Hepatocyte (in vitro differentiated cells): ENCODE results near the gene ARFGEF3. TPM values are rescaled to one million over a fixed set of nuclear protein-coding genes. Genes with fewer than 3 reads are reported as not detected.

Experiments
- DNase-seq: peaks from one replicate; pipeline ENCODE4 v3.0.0-alpha.2; 2016; ENCODE audit warnings: low spot score
- H2AFZ ChIP-seq: fragments of 200-600 bp; sonication (generic); 2 replicates; pipeline ENCODE4 v1.6.0; 2016; ENCODE audit warnings: antibody characterized with exemption, mild to moderate bottlenecking
- H3K27ac ChIP-seq: fragments of 200-600 bp; sonication (generic); 2 replicates; pipeline ENCODE4 v1.5.1; 2016; ENCODE audit warnings: mild to moderate bottlenecking
- H3K27me3 ChIP-seq: fragments of 200-600 bp; sonication (generic); 2 replicates; pipeline ENCODE4 v1.6.1; 2016
- H3K36me3 ChIP-seq: fragments of 200-600 bp; sonication (generic); replicated peaks from 2 replicates; pipeline ENCODE4 v1.5.1; 2016; ENCODE audit warnings: low read depth; ENCODE audit not compliant: insufficient read depth
- H3K4me1 ChIP-seq: fragments of 200-600 bp; sonication (generic); 2 replicates; pipeline ENCODE4 v1.5.1; 2016; ENCODE audit warnings: mild to moderate bottlenecking, moderate library complexity; ENCODE audit not compliant: insufficient read depth
- H3K4me2 ChIP-seq: fragments of 200-600 bp; sonication (generic); 2 replicates; pipeline ENCODE4 v1.6.0; 2016
- H3K4me3 ChIP-seq: fragments of 200-600 bp; sonication (generic); 2 replicates; pipeline ENCODE4 v1.5.1; 2016; ENCODE audit warnings: mild to moderate bottlenecking
- H3K79me2 ChIP-seq: fragments of 200-600 bp; sonication (generic); 2 replicates; pipeline ENCODE4 v1.6.0; 2017; ENCODE audit warnings: mild to moderate bottlenecking
- H3K9me2 ChIP-seq: fragments of 200-600 bp; sonication (generic); replicated peaks from 2 replicates; pipeline ENCODE4 v1.6.0; 2017; ENCODE audit warnings: mild to moderate bottlenecking; ENCODE audit not compliant: insufficient read depth
- H3K9me3 ChIP-seq: fragments of 200-600 bp; sonication (generic); 2 replicates; pipeline ENCODE4 v1.5.1; 2016; ENCODE audit warnings: low read depth, mild to moderate bottlenecking
- H4K20me1 ChIP-seq: fragments of 200-600 bp; sonication (generic); 2 replicates; pipeline ENCODE4 v1.6.0; 2016; ENCODE audit warnings: mild to moderate bottlenecking; ENCODE audit not compliant: insufficient read depth, poor library complexity, severe bottlenecking
- EZH2 ChIP-seq: fragments of 200-600 bp; sonication (generic); IDR thresholded peaks from 2 replicates; pipeline ENCODE4 v1.6.1; 2016; ENCODE audit warnings: antibody characterized with exemption, mild to moderate bottlenecking, borderline replicate concordance
- EZH2phosphoT487 ChIP-seq: fragments of 200-600 bp; sonication (generic); IDR thresholded peaks from one replicate; pipeline ENCODE4 v1.6.1; 2018; ENCODE audit warnings: antibody characterized with exemption, mild to moderate bottlenecking, low read depth, moderate library complexity; ENCODE audit not compliant: unreplicated experiment, severe bottlenecking
- WGBS: methylation state at CpG from one replicate; pipeline ENCODE4 v1.1.6; 2016; ENCODE audit warnings: low lambda C conversion rate; ENCODE audit errors: missing lambda C conversion rate; 5-methylcytosine and 5-hydroxymethylcytosine counted together
- polyA plus RNA-seq: library from polyadenylated mRNA; unstranded; fragments of >200 nt; fragmentation: Nextera tagmentation; extraction: Ambion mirVana; gene quantifications from 2 replicates; pipeline ENCODE4 v1.2.1, GENCODE V29; 2016
- total RNA-seq: library from RNA; depleted of rRNA; stranded (reverse); fragments of >200 nt; gene quantifications from 2 replicates; pipeline ENCODE4 v1.2.3, GENCODE V29; 2014
- TF ChIP-seq, protein P1 (sequence below): fragments of 200-600 bp; sonication (generic); IDR thresholded peaks from 2 replicates; pipeline ENCODE4 v1.5.1; 2016; ENCODE audit warnings: antibody characterized with exemption, mild to moderate bottlenecking; ENCODE audit not compliant: poor library complexity

Gene ARFGEF3
- total and polyA plus RNA-seq, 2 experiments from 2014 or later = 0.83 to 3.9 TPM

DNA sequence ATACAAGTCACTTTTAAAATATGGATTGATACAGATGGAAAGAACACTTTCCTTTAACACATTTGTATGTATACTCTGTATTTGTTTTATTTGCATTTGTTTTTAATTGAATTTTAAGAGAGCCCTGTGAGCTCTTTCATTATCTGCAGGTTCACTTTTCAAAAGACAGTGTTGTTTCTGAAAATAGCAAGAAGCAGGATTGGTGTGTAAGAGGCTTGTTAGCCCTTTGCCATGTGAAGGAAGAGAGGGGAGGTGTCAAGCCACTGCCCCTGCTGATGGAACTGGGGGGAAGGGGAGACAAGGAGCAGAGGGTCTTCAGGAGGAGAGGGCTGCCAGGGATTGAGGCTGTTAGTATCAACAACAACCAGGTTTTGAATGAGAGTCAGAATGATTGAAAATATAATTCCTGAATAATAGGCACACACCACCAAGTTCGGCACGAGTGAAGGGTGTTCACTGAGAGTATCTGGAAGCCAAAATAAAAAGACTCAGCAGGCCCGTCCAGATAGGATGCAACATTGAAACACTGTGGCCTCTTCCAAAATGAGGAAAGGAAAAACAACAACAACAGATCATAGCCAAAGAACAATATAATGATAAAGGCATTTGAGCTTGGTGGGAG is 69.1 kb downstream of the ARFGEF3 start:
- TF ChIP-seq EZH2phosphoT487 (no peak), EZH2 (no peak)
- TF ChIP-seq, protein P1, sequence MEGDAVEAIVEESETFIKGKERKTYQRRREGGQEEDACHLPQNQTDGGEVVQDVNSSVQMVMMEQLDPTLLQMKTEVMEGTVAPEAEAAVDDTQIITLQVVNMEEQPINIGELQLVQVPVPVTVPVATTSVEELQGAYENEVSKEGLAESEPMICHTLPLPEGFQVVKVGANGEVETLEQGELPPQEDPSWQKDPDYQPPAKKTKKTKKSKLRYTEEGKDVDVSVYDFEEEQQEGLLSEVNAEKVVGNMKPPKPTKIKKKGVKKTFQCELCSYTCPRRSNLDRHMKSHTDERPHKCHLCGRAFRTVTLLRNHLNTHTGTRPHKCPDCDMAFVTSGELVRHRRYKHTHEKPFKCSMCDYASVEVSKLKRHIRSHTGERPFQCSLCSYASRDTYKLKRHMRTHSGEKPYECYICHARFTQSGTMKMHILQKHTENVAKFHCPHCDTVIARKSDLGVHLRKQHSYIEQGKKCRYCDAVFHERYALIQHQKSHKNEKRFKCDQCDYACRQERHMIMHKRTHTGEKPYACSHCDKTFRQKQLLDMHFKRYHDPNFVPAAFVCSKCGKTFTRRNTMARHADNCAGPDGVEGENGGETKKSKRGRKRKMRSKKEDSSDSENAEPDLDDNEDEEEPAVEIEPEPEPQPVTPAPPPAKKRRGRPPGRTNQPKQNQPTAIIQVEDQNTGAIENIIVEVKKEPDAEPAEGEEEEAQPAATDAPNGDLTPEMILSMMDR = no peak
- H3K27ac ChIP-seq = peak overlapping the region; percentile 85

DNA sequence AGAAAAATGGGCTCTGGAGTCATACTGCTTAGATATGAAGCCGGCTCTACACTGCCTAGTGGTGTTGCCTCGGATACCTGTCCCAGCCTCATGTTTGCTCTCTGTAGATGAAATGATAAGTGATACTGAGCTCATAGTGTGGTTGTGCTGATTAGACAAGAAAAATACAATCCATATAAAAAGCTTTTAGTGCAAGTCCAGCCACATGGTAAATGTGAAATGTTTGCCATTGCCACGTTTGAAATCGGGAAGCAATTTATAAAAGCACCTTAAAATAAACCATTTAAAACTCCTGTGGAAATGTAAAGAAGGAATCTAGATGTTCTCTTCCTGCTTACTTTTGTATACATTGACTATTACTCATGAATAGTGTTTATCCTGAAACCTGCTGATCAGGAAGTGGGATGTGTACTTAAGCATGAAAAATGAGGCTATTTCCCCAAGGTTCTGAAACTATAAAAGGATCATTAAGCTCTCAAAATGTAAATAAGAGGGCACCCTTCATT is 69.7 kb downstream of the ARFGEF3 start:
- Histone ChIP-seq H3K36me3 (no peaks in the 10 kb centered on the region), H3K4me2 (peak overlapping the region; percentile 51), H3K27ac (peak overlapping the region; percentile 85), H3K4me1 (peaks cover 49% of the 10 kb centered on the region), H3K9me3 (no peaks in the 10 kb centered on the region), H4K20me1 (no peaks in the 10 kb centered on the region), H3K79me2 (no peaks in the 10 kb centered on the region), H3K27me3 (no peaks in the 10 kb centered on the region), H3K9me2 (no peaks in the 10 kb centered on the region), H2AFZ (no peak overlapping the region), H3K4me3 (no peak overlapping the region)
- WGBS = 42% methylated on average over 4 of the region's 4 CpGs
- DNase-seq = peak; percentile 45
- no peak for TF ChIP-seq EZH2phosphoT487
- TF ChIP-seq, protein P1 = no peak
- TF ChIP-seq EZH2 = no peak

More for the DNA sequence above, 69.1 kb downstream of the ARFGEF3 start:
- no peak for DNase-seq
- Histone ChIP-seq H3K4me1 (peaks cover 54% of the 10 kb centered on the region), H3K9me3 (no peaks in the 10 kb centered on the region), H3K9me2 (no peaks in the 10 kb centered on the region), H3K79me2 (no peaks in the 10 kb centered on the region), H2AFZ (no peak overlapping the region), H3K4me3 (no peak overlapping the region), H4K20me1 (no peaks in the 10 kb centered on the region), H3K27me3 (no peaks in the 10 kb centered on the region), H3K36me3 (no peaks in the 10 kb centered on the region), H3K4me2 (peak overlapping the region; percentile 51)
- 73% methylated on average over 3 of the region's 3 CpGs for WGBS

DNA sequence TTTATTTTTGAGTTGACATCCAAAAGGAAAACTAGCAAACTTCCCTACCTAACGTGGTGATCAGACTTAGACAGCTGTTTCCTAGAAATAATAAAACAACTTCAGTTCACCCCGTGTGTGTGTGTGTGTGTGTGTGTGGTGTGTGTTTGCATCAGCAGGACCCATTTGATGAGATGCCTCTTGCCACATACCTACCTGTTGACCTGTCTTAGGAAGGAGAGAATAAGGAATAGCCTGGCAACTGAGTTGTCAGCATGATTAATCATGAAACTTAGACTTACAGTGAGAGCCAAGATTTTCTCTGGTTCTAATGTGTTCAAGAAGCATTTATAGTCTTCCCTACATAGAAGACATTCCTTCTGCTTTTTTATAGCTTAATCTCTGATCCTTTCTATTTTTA is 72.6 kb downstream of the ARFGEF3 start:
- no peaks in the 10 kb centered on the region for H3K36me3 ChIP-seq
- no peak overlapping the region for H3K4me3 ChIP-seq
- H4K20me1 ChIP-seq = no peaks in the 10 kb centered on the region
- no peaks in the 10 kb centered on the region for H3K79me2 ChIP-seq
- H3K9me3 ChIP-seq = no peaks in the 10 kb centered on the region
- H3K9me2 ChIP-seq = no peaks in the 10 kb centered on the region
- H3K4me2 ChIP-seq = no peak overlapping the region
- 59% methylated on average over 2 of the region's 2 CpGs for WGBS
- no peak for TF ChIP-seq EZH2phosphoT487
- TF ChIP-seq EZH2 = no peak
- TF ChIP-seq, protein P1 = no peak
- H3K4me1 ChIP-seq = peaks cover 37% of the 10 kb centered on the region
- DNase-seq = no peak
- no peaks in the 10 kb centered on the region for H3K27me3 ChIP-seq
- H2AFZ ChIP-seq = no peak overlapping the region
- H3K27ac ChIP-seq = no peak overlapping the region
